Activated CD4-positive, alpha-beta T cell treated with anti-CD3 and anti-CD28 coated beads for 36 hours (primary cell): ENCODE data around the gene PTTG2. TPM values are rescaled to one million over a fixed set of nuclear protein-coding genes. Genes with fewer than 3 reads are reported as not detected.
A peak's percentile ranks its signal among the peaks of the same experiment; 100 is the strongest.

ENCODE experiments used
- ATAC-seq: fragments of 200-7000 bp; cut with Tn5 transposase; one replicate; pipeline ENCODE4 v1.10.0; 2021; ENCODE audit warnings: mild to moderate bottlenecking, moderate library complexity
- CTCF ChIA-PET: fragments of 350-600 bp; sonication (Branson Sonifier 250); formaldehyde crosslinking; loops from one replicate; lab custom pipeline; 2021; ENCODE audit warnings: antibody characterized with exemption; lab: Charles Lee
- POLR2A ChIA-PET: fragments of 350-600 bp; sonication (Branson Sonifier 250); formaldehyde crosslinking; loops from one replicate; lab custom pipeline; 2021; ENCODE audit warnings: antibody characterized with exemption, inconsistent platforms; lab: Charles Lee
- DNase-seq: peaks from one replicate; pipeline ENCODE4 v3.0.0-alpha.2; 2020
- H3K27ac Mint-ChIP-seq: one replicate; pipeline ENCODE4 v1.8.0; 2021; ENCODE audit warnings: mixed read lengths
- H3K27me3 Mint-ChIP-seq: one replicate; pipeline ENCODE4 v1.8.0; 2021; ENCODE audit warnings: mixed read lengths
- H3K36me3 Mint-ChIP-seq: one replicate; pipeline ENCODE4 v1.8.0; 2021; ENCODE audit warnings: low read depth, mixed read lengths
- H3K4me1 Mint-ChIP-seq: one replicate; pipeline ENCODE4 v1.8.0; 2021; ENCODE audit warnings: mixed read lengths
- H3K4me3 Mint-ChIP-seq: one replicate; pipeline ENCODE4 v1.8.0; 2021; ENCODE audit warnings: mild to moderate bottlenecking, moderate library complexity, mixed read lengths
- H3K9me3 Mint-ChIP-seq: one replicate; pipeline ENCODE4 v1.8.0; 2021; ENCODE audit warnings: low read depth, mixed read lengths
- intact Hi-C, 2 experiments: fragments of 100-400 bp; cut with DNase I in 1 of 2; cut with micrococcal nuclease in 1 of 2; formaldehyde crosslinking; loops; one replicate each; pipeline versions ENCODE4 v1.14.2 to v1.15.1; 2022 to 2024; cut with DNase I, micrococcal nuclease
- total RNA-seq, 2 experiments: library from RNA; stranded (reverse); gene quantifications; one replicate each; pipeline ENCODE4 v1.2.3, GENCODE V29; 2021

PTTG2 gene
- total RNA-seq, 2 experiments from 2014 or later, result not detected

DNA sequence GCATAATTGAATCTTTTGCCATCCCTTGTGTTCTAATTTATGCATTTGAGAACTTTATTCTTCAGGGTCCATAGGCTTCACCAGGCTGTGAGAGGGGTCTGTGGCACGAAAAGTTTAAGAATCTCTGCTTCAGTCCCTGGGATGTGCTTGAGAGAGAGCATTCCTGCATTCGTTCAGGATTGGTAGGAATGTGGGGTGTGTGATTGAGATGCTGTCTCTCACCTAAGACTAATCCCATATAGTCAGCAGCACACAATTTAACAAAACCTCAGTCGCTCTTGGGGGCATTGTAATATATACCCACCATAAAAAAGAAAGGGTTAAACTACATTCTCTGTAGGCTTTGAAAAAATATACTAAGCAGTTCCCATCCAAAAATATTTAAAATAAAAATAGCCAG is 41.7 kb downstream of the PTTG2 start:
- ATAC-seq, result no peak
- Mint-ChIP-seq H3K4me1 (peaks cover 35% of the 10 kb centered on the region), H3K9me3 (no peaks in the 10 kb centered on the region), H3K36me3 (no peaks in the 10 kb centered on the region), H3K4me3 (no peak overlapping the region), H3K27ac (no peak overlapping the region), H3K27me3 (no peaks in the 10 kb centered on the region)
- CTCF ChIA-PET, result no interaction called here
- POLR2A ChIA-PET, result no interaction called here
- no peak for DNase-seq
- intact Hi-C loops, result no loop called here

DNA sequence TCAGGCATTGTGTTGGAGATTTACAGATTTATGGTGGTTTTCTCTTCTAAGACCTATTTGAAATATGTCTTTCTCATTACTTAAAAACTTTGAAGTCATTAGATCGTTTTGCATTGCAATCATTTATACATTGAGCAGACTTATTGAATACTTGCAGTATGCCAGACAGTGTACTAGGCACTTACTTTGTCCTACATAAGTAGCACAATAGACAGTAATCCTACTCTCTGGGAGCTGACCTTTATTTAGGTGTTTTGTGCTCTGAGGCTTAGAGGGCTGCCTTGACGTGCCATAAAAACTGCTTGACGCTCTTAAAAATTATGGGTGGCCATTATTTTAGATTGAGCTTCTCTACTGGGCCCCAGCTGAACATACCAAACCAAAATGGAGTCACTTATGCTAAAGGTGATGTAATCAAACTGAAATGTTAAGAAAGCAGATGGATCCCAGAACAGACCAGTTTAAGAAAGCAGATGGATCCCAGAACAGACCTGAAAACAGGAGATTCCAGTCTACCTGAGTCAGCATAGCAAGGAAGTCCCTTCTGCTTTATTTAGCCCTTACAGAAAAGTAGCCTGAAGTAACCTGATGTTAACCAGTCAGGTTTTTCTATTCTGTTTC is 42.4 kb downstream of the PTTG2 start:
- CTCF ChIA-PET, result interaction anchor here (0.6 to 0.9 kb wide), 2 partner anchors 75 to 116 kb away, joined by 3 read pairs; no protein-coding TSS in a partner anchor
- H3K4me3 Mint-ChIP-seq, result no peak overlapping the region
- DNase-seq (no peak), ATAC-seq (no peak)
- POLR2A ChIA-PET, result no interaction called here
- H3K9me3 Mint-ChIP-seq, result no peaks in the 10 kb centered on the region
- peaks cover 35% of the 10 kb centered on the region for H3K4me1 Mint-ChIP-seq
- H3K27ac Mint-ChIP-seq, result no peak overlapping the region
- H3K27me3 Mint-ChIP-seq, result no peaks in the 10 kb centered on the region
- intact Hi-C loops, result no loop called here
- H3K36me3 Mint-ChIP-seq, result no peaks in the 10 kb centered on the region

DNA sequence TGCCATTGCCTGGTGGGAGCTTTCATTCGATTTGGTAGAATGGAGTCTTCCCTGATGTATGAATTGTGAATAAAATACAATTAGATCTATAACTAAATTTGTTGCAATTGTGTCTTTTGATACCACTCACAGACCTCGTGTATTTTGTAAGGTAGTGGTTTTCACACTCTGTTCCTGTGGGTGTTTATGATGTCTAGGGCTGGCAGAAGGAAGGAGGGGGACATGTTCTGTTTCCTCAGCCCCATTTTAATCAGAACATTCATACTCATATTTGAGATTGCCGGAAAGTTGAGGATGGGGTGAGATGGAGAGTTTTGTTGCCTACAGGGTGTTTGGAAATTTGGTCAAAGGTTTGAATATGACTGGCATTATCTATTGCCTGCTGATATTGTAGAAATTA is 42.9 kb downstream of the PTTG2 start:
- no peak overlapping the region for H3K4me3 Mint-ChIP-seq
- ATAC-seq, result no peak
- POLR2A ChIA-PET, result no interaction called here

DNA sequence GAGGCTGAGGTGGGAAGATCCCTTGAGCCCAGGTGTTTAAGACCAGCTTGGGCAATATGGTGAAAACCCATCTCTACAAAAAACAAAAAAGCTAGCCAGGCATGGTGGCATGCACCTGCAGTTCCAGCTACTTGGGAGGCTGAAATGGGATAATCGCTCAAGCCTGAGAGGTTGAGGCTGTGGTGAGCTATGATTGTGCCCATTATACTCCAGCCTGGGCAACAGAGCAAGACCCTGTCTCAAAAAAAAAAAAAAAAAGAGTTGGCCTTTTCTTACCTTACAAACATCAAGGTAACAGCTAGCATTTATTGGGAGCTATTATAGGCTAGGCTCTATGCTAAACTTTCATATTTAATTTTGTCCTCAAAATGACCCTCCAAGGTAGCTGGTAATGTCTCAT is 43.4 kb downstream of the PTTG2 start:
- Mint-ChIP-seq H3K36me3 (no peaks in the 10 kb centered on the region), H3K9me3 (no peaks in the 10 kb centered on the region), H3K27ac (no peak overlapping the region), H3K27me3 (no peaks in the 10 kb centered on the region), H3K4me3 (no peak overlapping the region), H3K4me1 (peaks cover 31% of the 10 kb centered on the region)
- ATAC-seq (no peak), DNase-seq (no peak)
- intact Hi-C loops, result no loop called here
- ChIA-PET CTCF (interaction anchor here (0.9 kb wide), 2 partner anchors 33 to 74 kb away, joined by 3 read pairs; no protein-coding TSS in a partner anchor), POLR2A (interaction anchor here (0.6 kb wide), 1 partner anchor 167 kb away, joined by 14 read pairs; no protein-coding TSS in a partner anchor)

More for the DNA sequence above, 42.9 kb downstream of the PTTG2 start:
- Mint-ChIP-seq H3K36me3 (no peaks in the 10 kb centered on the region), H3K27me3 (no peaks in the 10 kb centered on the region), H3K27ac (peak overlapping the region; percentile 5), H3K4me1 (peaks cover 35% of the 10 kb centered on the region), H3K9me3 (no peaks in the 10 kb centered on the region)
- intact Hi-C loops, result no loop called here
- no peak for DNase-seq
- CTCF ChIA-PET, result interaction anchor here (0.6 to 0.9 kb wide), 2 partner anchors 74 to 117 kb away, joined by 3 read pairs; no protein-coding TSS in a partner anchor

DNA sequence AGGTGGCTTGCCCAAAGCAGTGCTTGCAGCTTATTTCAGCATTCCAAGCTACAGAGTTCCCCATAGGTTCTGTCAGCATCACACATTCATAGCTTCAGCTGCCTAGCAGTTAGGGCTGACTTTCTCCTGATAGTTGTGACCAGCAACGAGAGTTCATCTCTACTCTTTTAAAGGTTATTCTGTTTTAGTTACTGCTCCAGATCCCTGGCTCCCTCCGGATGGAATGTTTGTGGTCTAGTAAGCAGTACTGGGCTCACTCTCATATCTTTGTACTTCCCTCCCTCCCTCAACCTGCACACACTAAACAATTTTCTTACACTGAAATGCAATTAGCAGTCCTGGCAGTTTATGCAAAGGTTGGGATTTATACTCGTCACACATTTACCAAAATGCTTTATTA is 43.9 kb downstream of the PTTG2 start:
- Mint-ChIP-seq H3K27me3 (no peaks in the 10 kb centered on the region), H3K36me3 (no peaks in the 10 kb centered on the region), H3K27ac (no peak overlapping the region), H3K4me1 (peaks cover 29% of the 10 kb centered on the region), H3K4me3 (no peak overlapping the region), H3K9me3 (no peaks in the 10 kb centered on the region)
- ATAC-seq (no peak), DNase-seq (no peak)
- intact Hi-C loops, result no loop called here
- POLR2A ChIA-PET, result interaction anchor here (0.6 kb wide), 1 partner anchor 167 kb away, joined by 14 read pairs; no protein-coding TSS in a partner anchor
- CTCF ChIA-PET, result interaction anchor here (0.9 kb wide), 1 partner anchor 33 kb away, joined by 3 read pairs; no protein-coding TSS in a partner anchor

DNA sequence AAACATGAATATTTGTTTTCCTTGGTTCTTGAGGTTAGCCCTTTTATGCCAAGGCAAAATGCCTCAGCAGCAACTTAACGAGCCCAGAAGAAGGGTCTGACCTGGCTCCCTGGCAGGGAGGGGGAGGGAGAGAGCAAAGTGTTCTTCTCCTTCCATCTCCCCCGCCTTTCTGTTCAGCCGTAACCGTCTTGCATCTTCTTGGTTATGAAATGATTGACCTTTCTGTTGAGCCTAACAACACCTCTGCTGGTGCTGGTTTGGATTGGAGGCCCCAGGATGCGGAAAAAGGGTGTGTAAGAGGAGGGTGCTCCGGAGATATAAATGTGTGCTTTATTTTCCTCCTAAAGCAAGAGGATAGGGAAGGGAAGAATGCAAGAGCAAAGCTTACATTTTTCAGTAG is 44.7 kb downstream of the PTTG2 start:
- ATAC-seq (no peak), DNase-seq (no peak)
- POLR2A ChIA-PET, result no interaction called here
- Mint-ChIP-seq H3K27me3 (no peaks in the 10 kb centered on the region), H3K4me3 (no peak overlapping the region), H3K4me1 (peaks cover 22% of the 10 kb centered on the region), H3K27ac (peak overlapping the region; percentile 40), H3K36me3 (no peaks in the 10 kb centered on the region), H3K9me3 (no peaks in the 10 kb centered on the region)
- CTCF ChIA-PET, result interaction anchor here (0.6 to 0.7 kb wide), 2 partner anchors 12 to 329 kb away, joined by 3 read pairs; no protein-coding TSS in a partner anchor
- intact Hi-C loops, result no loop called here

DNA sequence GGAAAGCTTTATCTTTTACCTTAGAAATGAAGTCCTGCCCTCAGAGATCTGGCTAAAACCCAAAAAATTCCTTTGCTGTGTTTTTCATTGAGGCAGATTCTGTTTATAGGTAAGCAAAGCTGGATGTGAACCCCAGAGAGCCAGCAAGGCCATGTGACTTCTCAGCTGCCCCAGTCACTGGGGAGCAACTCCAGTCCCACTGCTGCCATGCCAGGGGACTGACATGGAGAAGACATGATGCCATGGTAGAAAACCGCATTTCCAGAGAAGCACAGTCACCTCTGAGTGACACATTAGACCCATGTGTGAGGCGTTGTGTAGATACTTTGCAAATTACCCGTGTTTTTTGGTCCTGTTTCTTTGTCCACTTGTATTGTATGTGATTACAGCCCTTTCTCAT is 45.4 kb downstream of the PTTG2 start:
- peaks cover 22% of the 10 kb centered on the region for H3K4me1 Mint-ChIP-seq
- H3K27me3 Mint-ChIP-seq, result no peaks in the 10 kb centered on the region
- intact Hi-C loops, result no loop called here
- ChIA-PET POLR2A (no interaction called here), CTCF (interaction anchor here (0.6 to 1.1 kb wide), 3 partner anchors 13 to 241 kb away, joined by 3 to 5 read pairs (median 3); no protein-coding TSS in a partner anchor)
- H3K9me3 Mint-ChIP-seq, result no peaks in the 10 kb centered on the region
- H3K27ac Mint-ChIP-seq, result no peak overlapping the region
- no peaks in the 10 kb centered on the region for H3K36me3 Mint-ChIP-seq
- DNase-seq (no peak), ATAC-seq (no peak)
- no peak overlapping the region for H3K4me3 Mint-ChIP-seq

DNA sequence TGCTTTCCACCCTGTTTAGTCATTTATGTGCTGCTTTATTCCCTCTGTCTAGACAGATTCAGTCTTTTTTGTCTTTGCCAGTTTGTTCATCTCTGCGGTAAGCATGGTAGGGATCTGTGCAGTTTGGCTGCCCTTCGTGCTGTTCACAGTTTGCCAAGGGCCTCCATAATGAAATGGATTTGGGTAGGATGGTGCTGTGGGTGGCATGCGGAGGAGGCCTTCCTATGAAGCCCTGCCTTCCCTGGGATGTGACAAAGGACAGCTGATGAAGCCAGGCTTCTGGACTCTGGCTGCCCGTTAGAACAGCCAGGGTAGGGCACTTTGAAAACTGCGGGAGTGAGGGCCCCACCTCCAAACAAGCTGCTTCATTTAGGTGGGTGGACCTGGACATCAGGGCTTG is 47.4 kb downstream of the PTTG2 start:
- Mint-ChIP-seq H3K4me1 (peaks cover 26% of the 10 kb centered on the region), H3K4me3 (no peak overlapping the region), H3K36me3 (no peaks in the 10 kb centered on the region), H3K9me3 (no peaks in the 10 kb centered on the region), H3K27me3 (no peaks in the 10 kb centered on the region), H3K27ac (no peak overlapping the region)
- DNase-seq (no peak), ATAC-seq (no peak)
- intact Hi-C loops, result no loop called here
- ChIA-PET POLR2A (no interaction called here), CTCF (no interaction called here)

DNA sequence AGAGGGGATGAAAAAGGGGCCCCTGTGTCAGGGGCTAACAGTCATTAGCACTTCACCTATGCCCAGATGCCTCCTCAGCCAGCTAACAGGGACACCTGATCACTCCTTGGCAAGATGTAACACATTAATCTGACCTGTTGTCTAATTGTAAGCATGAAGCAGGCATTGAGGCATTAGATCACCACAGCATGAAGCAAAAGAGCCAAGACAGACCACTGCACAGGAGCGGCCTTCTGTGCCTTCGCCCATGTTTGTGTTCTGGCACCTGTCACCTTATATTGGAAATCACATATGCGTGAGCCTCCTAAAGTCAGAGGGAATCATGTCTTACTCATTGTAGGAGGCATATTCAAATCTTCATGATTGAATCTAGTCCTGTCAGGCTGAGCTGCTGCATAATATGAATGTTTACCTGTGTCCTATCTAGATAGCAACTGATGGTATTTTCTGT is 48.4 kb downstream of the PTTG2 start:
- Mint-ChIP-seq H3K9me3 (no peaks in the 10 kb centered on the region), H3K36me3 (no peaks in the 10 kb centered on the region), H3K27me3 (no peaks in the 10 kb centered on the region), H3K27ac (no peak overlapping the region), H3K4me3 (no peak overlapping the region), H3K4me1 (peaks cover 18% of the 10 kb centered on the region)
- POLR2A ChIA-PET, result no interaction called here
- ATAC-seq (no peak), DNase-seq (no peak)
- intact Hi-C loops, result no loop called here
- CTCF ChIA-PET, result no interaction called here

DNA sequence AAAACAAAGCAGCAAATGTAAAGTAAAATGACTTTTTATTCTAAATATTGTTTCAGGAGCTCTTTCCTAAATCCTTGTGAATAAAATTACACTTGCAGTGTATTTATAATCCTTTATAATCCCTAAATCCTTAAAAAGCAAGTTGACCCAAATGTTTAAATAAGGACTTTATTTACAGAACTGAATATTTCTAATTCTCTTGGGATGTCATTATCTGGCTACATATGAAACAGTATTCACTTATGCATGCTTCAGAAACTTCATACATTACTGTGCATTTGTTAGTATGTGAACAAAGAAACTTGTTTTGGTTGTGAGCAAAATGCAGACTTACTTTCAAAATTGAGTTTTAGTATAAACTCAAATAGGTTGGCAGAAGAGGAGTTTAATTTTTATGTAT is 49.2 kb downstream of the PTTG2 start:
- Mint-ChIP-seq H3K9me3 (no peaks in the 10 kb centered on the region), H3K4me1 (peaks cover 18% of the 10 kb centered on the region), H3K27ac (no peak overlapping the region), H3K27me3 (no peaks in the 10 kb centered on the region), H3K36me3 (peaks cover 3% of the 10 kb centered on the region), H3K4me3 (no peak overlapping the region)
- ATAC-seq (no peak), DNase-seq (no peak)
- intact Hi-C loops, result no loop called here
- POLR2A ChIA-PET, result no interaction called here
- CTCF ChIA-PET, result no interaction called here

DNA sequence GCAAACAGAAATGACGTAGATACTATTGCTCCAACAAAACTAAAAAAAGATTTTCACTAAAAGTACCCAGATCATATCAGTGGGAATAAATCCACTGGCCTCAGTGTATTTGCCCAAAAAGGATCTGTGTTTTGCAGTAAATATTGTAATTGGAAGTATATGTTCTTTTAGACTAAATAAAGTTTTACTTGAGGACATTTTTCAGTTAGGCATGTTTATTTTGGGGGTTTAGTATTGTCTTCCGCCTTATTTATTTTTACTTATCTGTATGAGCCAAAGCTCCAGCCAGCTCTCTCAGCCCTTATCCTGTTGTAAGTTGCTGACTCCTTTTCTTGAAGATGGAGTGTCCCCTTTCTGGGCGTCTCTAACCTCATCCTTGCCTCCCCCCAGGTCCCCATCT is 49.8 kb downstream of the PTTG2 start:
- Mint-ChIP-seq H3K9me3 (no peaks in the 10 kb centered on the region), H3K27me3 (no peaks in the 10 kb centered on the region), H3K27ac (no peak overlapping the region), H3K4me1 (peaks cover 13% of the 10 kb centered on the region), H3K36me3 (peaks cover 6% of the 10 kb centered on the region), H3K4me3 (no peak overlapping the region)
- no peak for ATAC-seq
- ChIA-PET CTCF (no interaction called here), POLR2A (no interaction called here)
- intact Hi-C loops, result no loop called here
- DNase-seq, result no peak
